A549 (cell line): ENCODE measurements around the gene DOK4. TPM values are rescaled to one million over a fixed set of nuclear protein-coding genes. Genes with fewer than 3 reads are reported as not detected.

Source experiments
- ATAC-seq, 2 experiments: fragments of 200-7000 bp in 1 of 2; fragments of >200 bp in 1 of 2; cut with Nextera tagmentation in 1 of 2; cut with Tn5 transposase in 1 of 2; 3 replicates each; pipeline versions ENCODE4 v1.8.0 to v1.9.1; 2018 to 2020; ENCODE audit warnings: mild to moderate bottlenecking in 1 of 2, moderate library complexity in 1 of 2
- CTCF ChIA-PET: fragments of 300-600 bp; sonication (Branson Sonifier 250); formaldehyde crosslinking; extraction: SDS; loops from one replicate; lab custom pipeline; 2021; ENCODE audit warnings: antibody characterized with exemption, inconsistent platforms; lab: Yijun Ruan, JAX
- POLR2A ChIA-PET: fragments of 350-600 bp; formaldehyde crosslinking; extraction: SDS; loops from one replicate; lab custom pipeline; 2021; ENCODE audit warnings: antibody characterized with exemption, inconsistent platforms; lab: Yijun Ruan, JAX
- DNase-seq, 2 experiments: peaks; one replicate each; pipeline versions ENCODE4 v3.0.0 to v3.0.0-alpha.2; 2011 to 2016; ENCODE audit warnings: low read depth in 1 of 2, low spot score in 1 of 2
- FAIRE-seq: peaks from 2 replicates; lab custom pipeline; 2011; peaks lifted over from hg19 to GRCh38; lab: Jason Lieb, UNC
- H3K27ac ChIP-seq, 2 experiments: fragments of >200 bp; sonication (Bioruptor Twin); formaldehyde crosslinking; 3 replicates each; pipeline ENCODE4 v1.5.1; 2016 to 2017
- H3K4me1 ChIP-seq: fragments of >200 bp; sonication (Bioruptor Twin); formaldehyde crosslinking; 3 replicates; pipeline ENCODE4 v1.6.1; 2016
- H3K4me2 ChIP-seq: fragments of >200 bp; sonication (Bioruptor Twin); formaldehyde crosslinking; 3 replicates; pipeline ENCODE4 v1.6.1; 2016
- H3K4me3 ChIP-seq: fragments of >200 bp; sonication (Bioruptor Twin); formaldehyde crosslinking; 3 replicates; pipeline ENCODE4 v1.5.1; 2016
- H3K9me3 ChIP-seq: fragments of >200 bp; sonication (Bioruptor Twin); formaldehyde crosslinking; 3 replicates; pipeline ENCODE4 v1.6.1; 2016
- CHD2 ChIP-seq: fragments of 150-350 bp; IDR thresholded peaks from 2 replicates; pipeline ENCODE4 v1.6.1; 2014; ENCODE audit warnings: low read length; ENCODE audit not compliant: partially characterized antibody
- CHD4 ChIP-seq: fragments of 200-600 bp; sonication (generic); IDR thresholded peaks from 2 replicates; pipeline ENCODE4 v1.6.1; 2016; ENCODE audit warnings: antibody characterized with exemption, mild to moderate bottlenecking, borderline replicate concordance
- EHF ChIP-seq: fragments of 250-450 bp; sonication (Bioruptor Pico); IDR thresholded peaks from 2 replicates; pipeline ENCODE4 v1.5.0; 2020; ENCODE audit warnings: mild to moderate bottlenecking
- EHMT2 ChIP-seq: fragments of 200-600 bp; sonication (generic); IDR thresholded peaks from 2 replicates; pipeline ENCODE4 v1.6.1; 2016; ENCODE audit warnings: antibody characterized with exemption, low read depth, mild to moderate bottlenecking, moderate library complexity
- ESRRA ChIP-seq: fragments of 150-350 bp; IDR thresholded peaks from 2 replicates; pipeline ENCODE4 v1.6.1; 2014; ENCODE audit warnings: mild to moderate bottlenecking, low read length, borderline replicate concordance
- FOSL2 ChIP-seq, 2 experiments: fragments of 450-650 bp in 1 of 2; fragments of >200 bp in 1 of 2; sonication (Bioruptor Twin) in 1 of 2; formaldehyde crosslinking; IDR thresholded peaks; 2 replicates each; pipeline versions ENCODE4 v1.5.0 to v1.6.1; 2016 to 2020; ENCODE audit warnings: mild to moderate bottlenecking in 1 of 2, moderate library complexity in 1 of 2
- FOXS1 ChIP-seq: fragments of 250-450 bp; sonication (Bioruptor Pico); IDR thresholded peaks from 2 replicates; pipeline ENCODE4 v1.5.0; 2020; ENCODE audit warnings: mild to moderate bottlenecking, moderate library complexity
- HDAC2 ChIP-seq: fragments of 200-600 bp; sonication (generic); IDR thresholded peaks from 2 replicates; pipeline ENCODE4 v1.6.1; 2016
- HEYL ChIP-seq: fragments of 250-450 bp; sonication (Bioruptor Pico); IDR thresholded peaks from 2 replicates; pipeline ENCODE4 v1.8.0; 2021; ENCODE audit warnings: mild to moderate bottlenecking, moderate library complexity
- HOXA7 ChIP-seq: fragments of 250-450 bp; sonication (Bioruptor Pico); IDR thresholded peaks from 2 replicates; pipeline ENCODE4 v1.5.0; 2020; ENCODE audit warnings: mild to moderate bottlenecking, moderate library complexity
- HOXB5 ChIP-seq: fragments of 250-450 bp; sonication (Bioruptor Pico); IDR thresholded peaks from 2 replicates; pipeline ENCODE4 v1.5.0; 2020; ENCODE audit warnings: mild to moderate bottlenecking, moderate library complexity
- JUNB ChIP-seq: fragments of >200 bp; sonication (Bioruptor Twin); formaldehyde crosslinking; IDR thresholded peaks from 2 replicates; pipeline ENCODE4 v1.6.1; 2016
- MYC ChIP-seq: IDR thresholded peaks from 2 replicates; pipeline ENCODE4 v1.6.1; 2012; ENCODE audit warnings: mild to moderate bottlenecking, inconsistent platforms, low read length, improper control_type of control experiment, borderline replicate concordance
- NR3C1 ChIP-seq: fragments of >200 bp; sonication (Bioruptor Twin); formaldehyde crosslinking; IDR thresholded peaks from 3 replicates; pipeline ENCODE4 v1.6.1; 2017
- POLR2AphosphoS2 ChIP-seq: conservative IDR thresholded peaks from 2 replicates; pipeline ENCODE4 v1.6.1; 2012; ENCODE audit warnings: low read length, improper control_type of control experiment, inconsistent platforms
- RCOR1 ChIP-seq: fragments of 150-350 bp; IDR thresholded peaks from 2 replicates; pipeline ENCODE4 v1.6.1; 2014; ENCODE audit warnings: antibody characterized with exemption, low read length, low read depth
- SMC3 ChIP-seq: fragments of >200 bp; sonication (Bioruptor Twin); formaldehyde crosslinking; IDR thresholded peaks from 3 replicates; pipeline ENCODE4 v1.6.1; 2018; ENCODE audit warnings: inconsistent platforms
- TFCP2L1 ChIP-seq: fragments of 250-450 bp; sonication (Bioruptor Pico); IDR thresholded peaks from 2 replicates; pipeline ENCODE4 v1.5.0; 2021; ENCODE audit warnings: mild to moderate bottlenecking
- TP53 ChIP-seq: fragments of 250-450 bp; sonication (Bioruptor Pico); IDR thresholded peaks from 2 replicates; pipeline ENCODE4 v1.5.0; 2021; ENCODE audit warnings: mild to moderate bottlenecking, moderate library complexity
- ZC3H11A ChIP-seq: fragments of 450-650 bp; IDR thresholded peaks from 2 replicates; pipeline ENCODE4 v1.6.1; 2014; ENCODE audit warnings: antibody characterized with exemption, mild to moderate bottlenecking
- ZNF302 ChIP-seq: fragments of 250-450 bp; sonication (Bioruptor Pico); IDR thresholded peaks from 2 replicates; pipeline ENCODE4 v1.9.0; 2021; ENCODE audit warnings: inconsistent platforms, mild to moderate bottlenecking, moderate library complexity
- ZSCAN20 ChIP-seq: fragments of 250-450 bp; sonication (Bioruptor Pico); IDR thresholded peaks from 2 replicates; pipeline ENCODE4 v1.8.0; 2022; ENCODE audit warnings: mild to moderate bottlenecking, moderate library complexity
- WGBS: methylation state at CpG from one replicate; pipeline ENCODE4 v1.1.6; 2017; ENCODE audit errors: missing lambda C conversion rate; 5-methylcytosine and 5-hydroxymethylcytosine counted together
- polyA plus RNA-seq, 4 experiments: library from polyadenylated mRNA; depleted of rRNA in 3 of 4; stranded (reverse); fragments of >200 nt; fragmentation: RNase III in 1 of 4; extraction: RNeasy Plus Mini Kit Qiagen cat#74134 plus additional on column Dnase treatment in 1 of 4; gene quantifications; 2 replicates in 3 of 4; 3 replicates in 1 of 4; pipeline ENCODE4 v1.2.3, GENCODE V29; 2011 to 2017
- TF ChIP-seq, protein P1 (sequence below): fragments of 200-600 bp; sonication (generic); IDR thresholded peaks from 2 replicates; pipeline ENCODE4 v1.6.1; 2016; ENCODE audit warnings: antibody characterized with exemption, mild to moderate bottlenecking, moderate library complexity
- TF ChIP-seq, protein P2 (sequence below): fragments of >200 bp; sonication (Bioruptor Twin); formaldehyde crosslinking; IDR thresholded peaks from 2 replicates; pipeline ENCODE4 v1.6.1; 2016
- TF ChIP-seq, protein P3 (sequence below): fragments of >200 bp; sonication (Bioruptor Twin); formaldehyde crosslinking; IDR thresholded peaks from 3 replicates; pipeline ENCODE4 v1.5.1; 2016
- TF ChIP-seq, protein P4 (sequence below): fragments of 250-450 bp; sonication (Bioruptor Pico); IDR thresholded peaks from 2 replicates; pipeline ENCODE4 v1.5.0; 2020; ENCODE audit warnings: low read depth, mild to moderate bottlenecking, moderate library complexity

Gene DOK4
- polyA plus RNA-seq, 2 of the 4 experiments (the other 2 are of a cell fraction) = 70.3 to 85.4 TPM

DNA sequence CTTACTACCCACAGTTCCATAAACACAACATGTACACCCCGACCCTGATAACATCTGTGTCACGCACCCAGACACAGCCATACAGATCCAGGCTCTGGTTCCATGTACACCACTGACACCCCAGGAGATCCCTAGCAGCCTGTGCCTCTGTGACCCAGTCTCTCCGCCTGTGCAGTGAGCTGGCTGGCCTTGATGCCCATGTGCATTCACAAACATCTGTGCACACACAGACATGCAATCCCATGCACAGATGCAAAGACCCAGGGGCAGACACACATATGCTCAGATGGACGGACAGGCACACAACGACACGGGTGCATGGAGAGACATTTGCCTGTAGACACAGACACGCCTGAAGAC, 46.0 kb upstream of the DOK4 start:
- Histone ChIP-seq H3K27ac (peak overlapping the region in 1 of 2 experiments; percentile 95; a peak in 2 of 6 replicates), H3K9me3 (no peaks in the 10 kb centered on the region), H3K4me2 (no peak overlapping the region), H3K4me1 (peaks cover 63% of the 10 kb centered on the region), H3K4me3 (no peak overlapping the region)
- FAIRE-seq = no peak
- ChIA-PET CTCF (interaction anchor here (0.8 to 3.4 kb wide), 3 partner anchors 13 to 114 kb away, joined by 3 to 23 read pairs (median 3); no protein-coding TSS in a partner anchor), POLR2A (no interaction called here)
- TF ChIP-seq TFCP2L1 (CRISPR knock-in tag) = no peak
- TF ChIP-seq, protein P1, sequence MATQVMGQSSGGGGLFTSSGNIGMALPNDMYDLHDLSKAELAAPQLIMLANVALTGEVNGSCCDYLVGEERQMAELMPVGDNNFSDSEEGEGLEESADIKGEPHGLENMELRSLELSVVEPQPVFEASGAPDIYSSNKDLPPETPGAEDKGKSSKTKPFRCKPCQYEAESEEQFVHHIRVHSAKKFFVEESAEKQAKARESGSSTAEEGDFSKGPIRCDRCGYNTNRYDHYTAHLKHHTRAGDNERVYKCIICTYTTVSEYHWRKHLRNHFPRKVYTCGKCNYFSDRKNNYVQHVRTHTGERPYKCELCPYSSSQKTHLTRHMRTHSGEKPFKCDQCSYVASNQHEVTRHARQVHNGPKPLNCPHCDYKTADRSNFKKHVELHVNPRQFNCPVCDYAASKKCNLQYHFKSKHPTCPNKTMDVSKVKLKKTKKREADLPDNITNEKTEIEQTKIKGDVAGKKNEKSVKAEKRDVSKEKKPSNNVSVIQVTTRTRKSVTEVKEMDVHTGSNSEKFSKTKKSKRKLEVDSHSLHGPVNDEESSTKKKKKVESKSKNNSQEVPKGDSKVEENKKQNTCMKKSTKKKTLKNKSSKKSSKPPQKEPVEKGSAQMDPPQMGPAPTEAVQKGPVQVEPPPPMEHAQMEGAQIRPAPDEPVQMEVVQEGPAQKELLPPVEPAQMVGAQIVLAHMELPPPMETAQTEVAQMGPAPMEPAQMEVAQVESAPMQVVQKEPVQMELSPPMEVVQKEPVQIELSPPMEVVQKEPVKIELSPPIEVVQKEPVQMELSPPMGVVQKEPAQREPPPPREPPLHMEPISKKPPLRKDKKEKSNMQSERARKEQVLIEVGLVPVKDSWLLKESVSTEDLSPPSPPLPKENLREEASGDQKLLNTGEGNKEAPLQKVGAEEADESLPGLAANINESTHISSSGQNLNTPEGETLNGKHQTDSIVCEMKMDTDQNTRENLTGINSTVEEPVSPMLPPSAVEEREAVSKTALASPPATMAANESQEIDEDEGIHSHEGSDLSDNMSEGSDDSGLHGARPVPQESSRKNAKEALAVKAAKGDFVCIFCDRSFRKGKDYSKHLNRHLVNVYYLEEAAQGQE = no peak
- TF ChIP-seq FOSL2 (IDR thresholded peaks at IDR 0.05) = no peak
- TF ChIP-seq FOSL2 (CRISPR knock-in tag; IDR thresholded peaks at IDR 0.05) = no peak
- no peak for TF ChIP-seq SMC3
- TF ChIP-seq MYC = no peak
- TF ChIP-seq, protein P2, sequence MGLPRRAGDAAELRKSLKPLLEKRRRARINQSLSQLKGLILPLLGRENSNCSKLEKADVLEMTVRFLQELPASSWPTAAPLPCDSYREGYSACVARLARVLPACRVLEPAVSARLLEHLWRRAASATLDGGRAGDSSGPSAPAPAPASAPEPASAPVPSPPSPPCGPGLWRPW = no peak
- no peak for TF ChIP-seq CHD4
- WGBS = 93% methylated on average over 7 of the region's 7 CpGs
- DNase-seq = no peak
- no peak for ATAC-seq

DNA sequence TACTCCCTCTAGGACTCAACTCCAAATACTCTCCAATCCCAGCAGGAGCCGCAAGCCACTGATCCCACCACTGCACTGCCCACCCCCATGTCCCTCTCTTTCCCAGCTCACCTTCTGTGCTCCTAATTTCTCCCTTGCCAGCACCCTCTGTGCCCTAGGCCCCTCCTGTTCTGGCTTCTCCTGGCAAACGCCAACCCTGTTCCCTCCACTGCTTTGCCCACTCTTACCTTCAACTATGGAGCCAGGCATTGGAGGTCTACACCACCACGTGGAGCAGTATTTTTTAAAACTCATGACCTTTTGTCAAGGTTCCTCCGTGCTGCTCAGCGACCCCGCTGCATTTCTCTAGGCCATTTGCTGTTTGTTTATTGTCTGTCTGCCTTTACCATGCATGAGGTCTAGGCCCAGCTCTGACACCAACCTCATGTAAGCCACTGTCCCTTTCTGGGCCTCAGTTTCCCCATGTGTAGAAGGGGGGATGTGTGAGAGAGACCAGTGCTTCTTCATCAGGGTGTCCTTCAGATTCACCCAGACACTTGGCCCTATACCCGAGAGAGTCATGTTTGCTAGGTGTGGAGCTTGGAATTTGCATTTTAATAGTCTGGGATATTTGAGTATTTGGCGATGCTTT, 45.5 kb upstream of the DOK4 start:
- ChIA-PET POLR2A (no interaction called here), CTCF (interaction anchor here (0.8 to 3.4 kb wide), 6 partner anchors 9 to 114 kb away, joined by 3 to 23 read pairs (median 4); partner anchors contain the start of gene POLR2C)
- H3K27ac ChIP-seq = peak overlapping the region in 1 of 2 experiments; percentile 79; a peak in 2 of 6 replicates
- FAIRE-seq (no peak), ATAC-seq (no peak), DNase-seq (no peak)
- peaks cover 60% of the 10 kb centered on the region for H3K4me1 ChIP-seq
- H3K4me2 ChIP-seq = peak overlapping the region; percentile 16; the same call in 1 of the 3 replicates
- no peak overlapping the region for H3K4me3 ChIP-seq
- TF ChIP-seq, protein P3, sequence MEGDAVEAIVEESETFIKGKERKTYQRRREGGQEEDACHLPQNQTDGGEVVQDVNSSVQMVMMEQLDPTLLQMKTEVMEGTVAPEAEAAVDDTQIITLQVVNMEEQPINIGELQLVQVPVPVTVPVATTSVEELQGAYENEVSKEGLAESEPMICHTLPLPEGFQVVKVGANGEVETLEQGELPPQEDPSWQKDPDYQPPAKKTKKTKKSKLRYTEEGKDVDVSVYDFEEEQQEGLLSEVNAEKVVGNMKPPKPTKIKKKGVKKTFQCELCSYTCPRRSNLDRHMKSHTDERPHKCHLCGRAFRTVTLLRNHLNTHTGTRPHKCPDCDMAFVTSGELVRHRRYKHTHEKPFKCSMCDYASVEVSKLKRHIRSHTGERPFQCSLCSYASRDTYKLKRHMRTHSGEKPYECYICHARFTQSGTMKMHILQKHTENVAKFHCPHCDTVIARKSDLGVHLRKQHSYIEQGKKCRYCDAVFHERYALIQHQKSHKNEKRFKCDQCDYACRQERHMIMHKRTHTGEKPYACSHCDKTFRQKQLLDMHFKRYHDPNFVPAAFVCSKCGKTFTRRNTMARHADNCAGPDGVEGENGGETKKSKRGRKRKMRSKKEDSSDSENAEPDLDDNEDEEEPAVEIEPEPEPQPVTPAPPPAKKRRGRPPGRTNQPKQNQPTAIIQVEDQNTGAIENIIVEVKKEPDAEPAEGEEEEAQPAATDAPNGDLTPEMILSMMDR = no peak
- TF ChIP-seq HEYL (CRISPR knock-in tag) = no peak
- no peak for TF ChIP-seq SMC3
- TF ChIP-seq CHD4 = no peak
- TF ChIP-seq ZC3H11A = no peak
- no peak for TF ChIP-seq NR3C1
- TF ChIP-seq ZSCAN20 (CRISPR knock-in tag) = no peak
- 86% methylated on average over 8 of the region's 8 CpGs for whole genome bisulfite sequencing
- no peaks in the 10 kb centered on the region for H3K9me3 ChIP-seq

DNA sequence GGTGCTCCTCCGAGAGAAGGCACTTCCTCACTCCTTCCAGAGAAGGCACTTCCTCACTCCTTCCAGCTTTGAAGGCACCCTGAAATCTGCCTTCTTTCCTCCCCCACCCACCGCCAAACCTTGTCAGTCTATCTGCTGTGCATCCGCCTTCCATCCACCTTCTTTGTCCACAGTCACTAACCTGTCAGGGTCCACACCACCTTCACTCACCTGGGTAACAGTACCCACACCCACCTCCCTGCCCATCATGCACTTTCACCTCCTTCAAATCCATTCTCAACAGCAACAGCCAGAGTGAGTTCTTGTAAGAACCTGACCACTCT, 44.9 kb upstream of the DOK4 start:
- ChIA-PET CTCF (interaction anchor here (1.1 to 3.4 kb wide), 4 partner anchors 10 to 113 kb away, joined by 4 to 23 read pairs (median 6); partner anchors contain the start of gene POLR2C), POLR2A (no interaction called here)
- ATAC-seq = no peak
- DNase-seq = no peak
- 77% methylated on average over 3 of the region's 3 CpGs for WGBS
- peak overlapping the region; percentile 16; the same call in 2 of the 3 replicates for H3K4me2 ChIP-seq
- no peak for FAIRE-seq
- H3K27ac ChIP-seq = peak overlapping the region in 1 of 2 experiments; percentile 79; a peak in 2 of 6 replicates
- no peak overlapping the region for H3K4me3 ChIP-seq
- H3K4me1 ChIP-seq = peaks cover 60% of the 10 kb centered on the region
- TF ChIP-seq HEYL (CRISPR knock-in tag) (no peak), POLR2AphosphoS2 (no peak), EHF (CRISPR knock-in tag) (no peak), ESRRA (no peak), HDAC2 (no peak), CHD2 (no peak), RCOR1 (no peak), EHMT2 (no peak), SMC3 (no peak), JUNB (no peak), TP53 (CRISPR knock-in tag) (no peak), TFCP2L1 (CRISPR knock-in tag) (no peak), HOXA7 (CRISPR knock-in tag) (no peak), ZNF302 (CRISPR knock-in tag) (no peak), NR3C1 (no peak), HOXB5 (CRISPR knock-in tag) (no peak), FOXS1 (CRISPR knock-in tag) (no peak)
- TF ChIP-seq, protein P2 = no peak
- TF ChIP-seq, protein P4, sequence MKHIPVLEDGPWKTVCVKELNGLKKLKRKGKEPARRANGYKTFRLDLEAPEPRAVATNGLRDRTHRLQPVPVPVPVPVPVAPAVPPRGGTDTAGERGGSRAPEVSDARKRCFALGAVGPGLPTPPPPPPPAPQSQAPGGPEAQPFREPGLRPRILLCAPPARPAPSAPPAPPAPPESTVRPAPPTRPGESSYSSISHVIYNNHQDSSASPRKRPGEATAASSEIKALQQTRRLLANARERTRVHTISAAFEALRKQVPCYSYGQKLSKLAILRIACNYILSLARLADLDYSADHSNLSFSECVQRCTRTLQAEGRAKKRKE (CRISPR knock-in tag) = no peak
- H3K9me3 ChIP-seq = no peaks in the 10 kb centered on the region
